Nephron progenitor cell (in vitro differentiated cells): ENCODE data around the gene CCDC141.

ENCODE experiments used
- DNase-seq: peaks from one replicate; pipeline ENCODE4 v3.0.0; 2021
- H3K27ac Mint-ChIP-seq: 2 replicates; pipeline ENCODE4 v1.8.0; 2021; ENCODE audit warnings: mild to moderate bottlenecking, moderate library complexity, mixed read lengths
- H3K27me3 Mint-ChIP-seq: 2 replicates; pipeline ENCODE4 v1.8.0; 2021; ENCODE audit warnings: mild to moderate bottlenecking, low read depth, mixed read lengths; ENCODE audit not compliant: poor library complexity
- H3K36me3 Mint-ChIP-seq: 2 replicates; pipeline ENCODE4 v1.8.0; 2021; ENCODE audit warnings: low read depth, mixed read lengths
- H3K4me1 Mint-ChIP-seq: 2 replicates; pipeline ENCODE4 v1.8.0; 2021; ENCODE audit warnings: mixed read lengths
- H3K4me3 Mint-ChIP-seq: 2 replicates; pipeline ENCODE4 v1.8.0; 2021; ENCODE audit warnings: mild to moderate bottlenecking, moderate library complexity, mixed read lengths
- H3K9me3 Mint-ChIP-seq: 2 replicates; pipeline ENCODE4 v1.8.0; 2021; ENCODE audit warnings: mild to moderate bottlenecking, moderate library complexity, mixed read lengths
- TF ChIP-seq, protein P1 (sequence below): fragments of 200-600 bp; sonication (generic); IDR thresholded peaks from 2 replicates; pipeline ENCODE4 v1.5.0; 2021; ENCODE audit warnings: antibody characterized with exemption

CCDC141 gene

DNA sequence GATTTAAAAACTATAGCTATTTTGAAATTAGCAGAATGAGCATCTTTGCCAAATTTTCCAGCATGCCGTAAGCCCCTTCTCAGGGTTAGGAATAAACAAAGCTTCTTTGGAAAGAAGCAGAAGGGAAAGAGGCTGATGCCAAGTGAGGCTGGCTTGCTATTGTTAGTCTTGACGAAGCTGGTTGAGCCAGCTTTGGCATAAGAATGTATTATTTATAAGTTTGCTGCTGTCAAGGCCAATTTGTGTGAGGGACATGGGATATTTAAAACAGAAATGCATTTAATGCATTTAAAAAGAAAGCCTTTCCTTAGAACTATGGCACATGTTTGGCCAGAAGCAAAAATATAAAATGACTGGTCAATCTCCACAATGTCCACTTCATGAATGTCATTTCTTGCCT is 190.2 kb downstream of the CCDC141 start:
- Mint-ChIP-seq H3K4me1 (peaks cover 20% of the 10 kb centered on the region), H3K4me3 (no peak overlapping the region), H3K27me3 (peaks cover 3% of the 10 kb centered on the region), H3K27ac (no peak overlapping the region), H3K9me3 (no peaks in the 10 kb centered on the region), H3K36me3 (no peaks in the 10 kb centered on the region)
- DNase-seq: no peak
- TF ChIP-seq, protein P1, sequence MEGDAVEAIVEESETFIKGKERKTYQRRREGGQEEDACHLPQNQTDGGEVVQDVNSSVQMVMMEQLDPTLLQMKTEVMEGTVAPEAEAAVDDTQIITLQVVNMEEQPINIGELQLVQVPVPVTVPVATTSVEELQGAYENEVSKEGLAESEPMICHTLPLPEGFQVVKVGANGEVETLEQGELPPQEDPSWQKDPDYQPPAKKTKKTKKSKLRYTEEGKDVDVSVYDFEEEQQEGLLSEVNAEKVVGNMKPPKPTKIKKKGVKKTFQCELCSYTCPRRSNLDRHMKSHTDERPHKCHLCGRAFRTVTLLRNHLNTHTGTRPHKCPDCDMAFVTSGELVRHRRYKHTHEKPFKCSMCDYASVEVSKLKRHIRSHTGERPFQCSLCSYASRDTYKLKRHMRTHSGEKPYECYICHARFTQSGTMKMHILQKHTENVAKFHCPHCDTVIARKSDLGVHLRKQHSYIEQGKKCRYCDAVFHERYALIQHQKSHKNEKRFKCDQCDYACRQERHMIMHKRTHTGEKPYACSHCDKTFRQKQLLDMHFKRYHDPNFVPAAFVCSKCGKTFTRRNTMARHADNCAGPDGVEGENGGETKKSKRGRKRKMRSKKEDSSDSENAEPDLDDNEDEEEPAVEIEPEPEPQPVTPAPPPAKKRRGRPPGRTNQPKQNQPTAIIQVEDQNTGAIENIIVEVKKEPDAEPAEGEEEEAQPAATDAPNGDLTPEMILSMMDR: no peak

DNA sequence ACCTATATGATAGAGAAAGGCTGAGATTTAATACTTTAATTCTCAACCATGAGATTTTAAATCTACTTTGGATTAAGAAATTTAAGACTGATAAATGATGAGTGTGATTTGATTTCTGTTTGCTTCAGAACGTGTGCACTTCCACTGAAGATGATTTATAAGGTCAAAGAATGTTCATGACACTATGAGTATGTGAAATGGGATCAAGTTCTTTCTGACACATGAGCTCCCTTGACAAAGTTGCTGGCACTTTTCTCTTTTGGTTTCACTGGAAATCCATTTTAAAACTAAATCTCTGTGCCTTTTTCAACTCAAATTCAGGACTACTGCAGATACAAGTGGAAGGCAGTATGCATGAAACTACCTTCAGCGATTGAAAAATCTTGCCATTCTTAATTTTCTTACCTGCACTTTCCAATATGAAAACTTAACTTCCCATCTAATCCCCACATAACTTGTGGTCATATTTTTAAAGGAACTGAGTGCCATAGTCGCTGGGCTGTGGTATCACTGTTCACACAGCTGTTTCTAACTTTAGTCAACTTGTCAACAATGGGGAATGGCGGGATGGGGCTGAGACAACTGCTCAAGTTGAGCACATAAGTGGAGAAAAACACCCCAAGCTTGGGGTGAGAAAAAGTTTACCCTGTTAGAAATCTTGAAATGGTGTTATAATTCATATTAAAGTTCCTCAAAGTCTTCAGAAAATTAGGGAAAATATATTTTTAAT is 190.9 kb downstream of the CCDC141 start:
- no peak overlapping the region for H3K27ac Mint-ChIP-seq
- H3K36me3 Mint-ChIP-seq: no peaks in the 10 kb centered on the region
- TF ChIP-seq, protein P1: no peak
- H3K9me3 Mint-ChIP-seq: no peaks in the 10 kb centered on the region
- H3K27me3 Mint-ChIP-seq: peaks cover 3% of the 10 kb centered on the region
- peaks cover 13% of the 10 kb centered on the region for H3K4me1 Mint-ChIP-seq
- no peak for DNase-seq
- no peak overlapping the region for H3K4me3 Mint-ChIP-seq

DNA sequence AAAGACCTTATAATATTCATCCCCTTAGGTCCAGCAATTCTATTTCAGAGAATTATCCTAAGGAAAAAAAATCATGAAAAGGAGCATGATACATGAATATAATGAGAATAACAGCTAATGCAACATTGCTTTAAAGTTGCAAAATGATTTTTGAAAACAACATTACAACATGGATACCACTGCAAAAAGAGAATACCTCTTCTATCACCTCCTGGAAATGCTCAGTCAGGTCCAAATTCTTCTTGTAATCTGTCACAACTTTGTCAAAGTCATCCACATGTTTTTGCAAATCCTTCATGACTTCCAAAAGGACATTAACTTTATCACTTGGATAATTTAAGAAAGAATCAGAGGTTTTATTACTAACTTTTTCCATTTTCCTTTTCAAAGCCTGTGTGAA is 194.8 kb downstream of the CCDC141 start:
- Mint-ChIP-seq H3K9me3 (no peaks in the 10 kb centered on the region), H3K27me3 (no peaks in the 10 kb centered on the region), H3K27ac (no peak overlapping the region), H3K4me1 (peaks cover 21% of the 10 kb centered on the region), H3K4me3 (no peak overlapping the region), H3K36me3 (no peaks in the 10 kb centered on the region)
- no peak for DNase-seq
- TF ChIP-seq, protein P1: no peak

DNA sequence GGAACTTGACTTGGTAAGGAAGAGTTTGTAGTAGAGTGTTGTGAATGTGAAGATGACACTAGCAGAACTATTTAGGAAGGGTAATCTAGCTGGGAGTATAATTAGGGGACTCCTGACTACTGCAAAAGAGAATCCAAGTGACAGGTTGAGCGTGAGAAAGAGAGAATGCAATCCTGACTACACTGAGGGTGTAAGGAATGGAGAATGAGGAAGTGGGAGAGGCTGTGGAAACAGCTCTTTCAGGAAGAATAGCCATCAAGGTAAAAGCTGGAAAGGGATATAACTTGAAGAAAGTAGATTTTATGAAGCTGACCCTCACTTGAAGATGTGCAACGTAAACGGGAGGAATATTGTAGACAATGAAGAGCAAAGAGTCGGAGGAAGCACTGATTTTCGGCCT is 201.6 kb downstream of the CCDC141 start:
- TF ChIP-seq, protein P1: no peak
- Mint-ChIP-seq H3K4me1 (peaks cover 14% of the 10 kb centered on the region), H3K36me3 (peaks cover 10% of the 10 kb centered on the region), H3K27me3 (no peaks in the 10 kb centered on the region), H3K4me3 (no peak overlapping the region), H3K27ac (no peak overlapping the region), H3K9me3 (peaks cover 13% of the 10 kb centered on the region)
- no peak for DNase-seq

DNA sequence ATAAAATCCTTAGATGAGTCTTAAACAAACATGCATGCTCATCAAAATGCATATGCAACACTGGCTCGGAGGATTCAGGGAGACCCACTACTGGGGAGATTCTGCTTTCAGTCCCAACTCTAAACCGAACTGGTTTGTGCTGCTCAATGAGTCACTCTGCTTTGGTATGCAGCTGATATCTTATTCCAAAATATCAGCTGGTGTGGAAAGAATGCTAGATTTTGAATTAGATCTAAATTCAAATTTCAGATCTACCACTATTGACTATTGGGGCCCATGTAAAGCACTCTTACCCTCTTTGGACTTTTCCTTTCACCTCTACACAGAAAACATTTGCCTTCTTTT is 203.5 kb downstream of the CCDC141 start:
- H3K27me3 Mint-ChIP-seq: no peaks in the 10 kb centered on the region
- peaks cover 10% of the 10 kb centered on the region for H3K36me3 Mint-ChIP-seq
- H3K27ac Mint-ChIP-seq: no peak overlapping the region
- H3K4me3 Mint-ChIP-seq: no peak overlapping the region
- peaks cover 13% of the 10 kb centered on the region for H3K9me3 Mint-ChIP-seq
- no peak for DNase-seq
- H3K4me1 Mint-ChIP-seq: peaks cover 5% of the 10 kb centered on the region
- TF ChIP-seq, protein P1: no peak
